Activated T-helper 9 cell treated with anti-CD3 and anti-CD28 coated beads, Interleukin-2, amount 50 U/mL, for 16 hours (primary cell): ENCODE results near the gene GPHN.
"Not testable (repeated sequence)": the region's sequence is repeated elsewhere in the genome, so short reads cannot be mapped to it uniquely, and the experiment has no call there.

Source experiments
- DNase-seq: peaks from one replicate; pipeline ENCODE4 v3.0.0-alpha.2; 2020; ENCODE audit warnings: low read depth

The GPHN gene

DNA sequence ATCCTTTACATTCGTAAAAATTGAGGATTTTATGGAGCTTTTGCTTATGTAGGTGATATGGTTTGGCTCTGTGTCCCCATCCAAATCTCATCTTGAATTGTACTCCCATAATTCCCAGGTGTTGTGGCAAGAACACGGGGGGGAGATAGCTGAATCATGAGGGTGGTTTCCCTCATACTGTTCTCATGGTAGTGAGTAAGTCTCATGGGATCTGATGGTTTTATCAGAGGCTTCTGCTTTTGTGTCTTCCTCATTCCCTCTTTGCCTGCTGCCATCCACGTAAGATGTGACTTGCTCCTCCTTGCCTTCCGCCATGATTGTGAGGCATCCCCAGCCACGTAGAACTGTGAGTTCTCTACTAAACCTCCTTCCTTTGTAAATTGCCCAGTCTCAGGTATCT is 5.1 kb upstream of the GPHN start:
- DNase-seq = not testable (repeated sequence)

DNA sequence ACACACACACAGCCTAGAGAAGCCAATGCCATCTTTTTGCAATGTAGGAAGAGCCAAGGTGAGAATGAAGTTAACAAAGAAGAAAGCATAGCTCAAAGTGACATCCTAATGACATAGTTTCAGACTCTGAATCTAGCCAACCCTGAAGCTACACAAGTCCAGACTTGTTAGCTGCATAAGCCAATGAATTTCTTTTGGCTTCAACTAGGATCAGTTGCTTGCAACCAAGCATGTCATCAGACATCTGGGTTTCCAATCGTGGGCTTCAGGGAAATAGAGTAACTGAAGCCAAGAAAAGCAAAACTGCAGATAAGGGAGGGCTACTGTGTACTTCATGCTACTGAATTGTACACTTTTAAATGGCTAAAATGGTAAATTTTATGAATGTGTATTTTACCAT is 4.4 kb upstream of the GPHN start:
- no peak for DNase-seq

DNA sequence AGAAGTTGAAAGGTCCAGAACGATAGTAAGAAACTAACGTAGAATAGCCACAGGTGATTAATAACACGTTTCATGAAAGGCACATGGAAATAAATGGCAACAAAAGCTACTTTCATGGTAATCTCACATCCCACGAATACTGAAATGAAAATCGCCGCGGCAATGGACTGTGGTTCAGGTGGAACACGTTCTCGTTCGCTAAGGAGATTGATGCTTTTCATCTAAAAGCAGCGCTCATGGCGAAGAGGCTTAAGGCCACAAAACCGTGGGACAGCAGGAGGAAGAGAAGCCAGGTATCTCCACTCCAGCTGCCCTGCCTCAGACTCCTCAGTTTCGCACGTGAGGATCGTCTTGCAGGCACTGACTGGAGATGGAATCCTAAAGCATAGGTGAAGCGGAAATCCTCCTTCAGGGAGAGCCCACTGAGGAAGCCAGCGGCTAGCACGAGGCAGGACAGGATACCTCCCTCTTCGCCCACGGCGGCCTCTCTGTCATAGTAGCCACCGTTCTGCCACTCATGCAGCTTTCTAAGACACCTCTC is 696 bp upstream of the GPHN start:
- peak; percentile 3 for DNase-seq

- peak; percentile 8 for DNase-seq
Measured at GRCh38 chr14:66508547-66508845, 549 bp downstream of the GPHN start.

GRCh38 chr14:66508846-66509621 is 1.1 kb downstream of the GPHN start:
- peak; percentile 34 for DNase-seq

DNA sequence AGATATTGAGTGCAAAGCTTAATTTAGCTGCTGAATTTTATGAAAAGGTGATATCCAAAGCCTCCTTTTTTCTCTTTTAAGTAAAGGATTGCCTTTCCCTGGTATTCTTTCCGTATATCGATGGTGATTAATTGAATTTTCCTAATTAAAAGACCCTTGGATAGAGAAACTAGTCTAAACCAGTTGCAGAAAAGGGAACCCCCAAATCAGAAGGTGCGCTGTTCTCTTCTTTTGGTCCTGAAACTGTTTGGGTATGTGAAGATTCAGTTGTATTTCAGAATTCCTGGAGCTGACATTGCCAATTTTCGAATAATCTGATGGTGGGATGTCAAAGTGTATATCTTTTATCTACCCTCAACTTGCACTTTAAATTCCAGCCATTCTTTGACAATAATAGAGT is 1.9 kb downstream of the GPHN start:
- no peak for DNase-seq

- no peak for DNase-seq
Measured at GRCh38 chr14:66511849-66512248, 3.9 kb downstream of the GPHN start.

GRCh38 chr14:66514213-66514612 is 6.3 kb downstream of the GPHN start:
- no peak for DNase-seq

- no peak for DNase-seq
Measured at GRCh38 chr14:66530526-66530925, 22.6 kb downstream of the GPHN start.

DNA sequence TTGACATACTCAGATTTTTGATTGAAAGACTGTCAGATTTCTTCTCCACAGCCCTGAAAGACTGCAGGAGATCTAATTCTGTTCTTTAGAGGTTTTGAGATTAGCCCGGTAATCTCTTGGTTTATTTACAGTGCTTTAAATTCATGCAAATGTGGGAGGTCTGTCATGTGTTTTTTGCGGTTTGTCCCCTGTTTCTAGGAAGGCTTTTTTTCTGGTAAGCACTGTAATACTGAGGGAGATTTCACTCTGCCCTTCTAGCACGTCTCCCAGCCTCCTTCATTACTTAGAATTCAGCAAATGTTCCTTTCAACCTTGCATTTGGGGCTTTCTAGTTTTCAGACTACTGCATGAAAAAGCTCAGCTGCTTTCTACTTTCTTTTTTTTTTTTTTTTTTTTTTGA is 31.1 kb downstream of the GPHN start:
- DNase-seq = no peak

DNA sequence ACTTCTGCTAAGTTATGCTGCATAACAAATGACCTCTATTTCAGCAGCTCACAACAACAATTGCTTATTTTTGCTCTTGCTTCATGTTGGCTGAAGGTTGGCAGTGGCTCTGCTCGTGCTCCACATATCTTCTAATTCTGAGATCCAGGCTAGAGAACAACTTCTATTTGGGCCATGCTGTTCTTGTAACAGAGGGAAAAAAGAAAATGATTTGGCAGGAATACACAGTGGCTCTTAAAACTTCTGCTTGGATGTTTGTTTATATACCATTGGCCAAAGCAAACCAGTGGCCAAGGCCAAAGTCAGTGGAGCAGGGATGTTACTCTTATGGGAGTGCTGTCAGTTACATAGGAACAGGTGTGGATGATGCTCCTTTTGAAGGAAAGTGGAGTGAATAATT is 32.1 kb downstream of the GPHN start:
- DNase-seq = no peak

DNA sequence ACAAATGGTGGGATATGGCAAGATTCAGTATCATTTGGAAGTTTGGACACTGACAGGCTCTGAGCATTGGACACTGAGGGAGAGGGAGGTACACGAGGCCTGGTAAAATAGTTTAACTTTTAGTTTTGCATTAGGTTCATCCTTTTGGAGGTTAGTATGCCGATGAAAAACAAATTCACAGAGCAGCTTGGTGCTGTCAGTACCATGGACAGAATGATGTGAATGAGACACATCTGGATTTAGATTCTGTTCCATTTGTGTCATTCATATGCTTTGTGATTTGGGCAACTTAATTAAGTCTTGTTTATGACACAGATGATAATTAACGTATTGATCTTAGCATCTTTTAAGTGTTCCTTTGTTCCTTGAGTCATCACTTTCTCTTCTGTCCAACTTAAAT is 33.7 kb downstream of the GPHN start:
- no peak for DNase-seq

GRCh38 chr14:66543996-66544395 is 36.0 kb downstream of the GPHN start:
- no peak for DNase-seq

GRCh38 chr14:66545191-66545590 is 37.2 kb downstream of the GPHN start:
- DNase-seq = not testable (repeated sequence)

DNA sequence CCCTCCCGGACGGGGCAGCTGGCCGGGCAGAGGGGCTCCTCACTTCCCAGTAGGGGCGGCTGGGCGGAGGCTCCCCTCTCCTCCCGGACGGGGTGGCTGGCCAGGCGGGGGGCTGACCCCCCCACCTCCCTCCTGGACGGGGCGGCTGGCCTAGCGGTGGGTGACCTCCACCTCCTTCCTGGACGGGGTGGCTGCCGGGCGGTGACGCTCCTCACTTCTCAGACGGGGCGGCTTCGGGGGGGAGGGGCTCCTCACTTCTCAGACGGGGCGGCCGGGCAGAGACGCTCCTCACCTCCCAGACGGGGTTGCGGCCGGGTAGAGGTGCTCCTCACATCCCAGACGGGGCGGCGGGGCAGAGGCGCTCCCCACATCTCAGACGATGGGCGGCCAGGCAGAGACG is 37.8 kb downstream of the GPHN start:
- not testable (repeated sequence) for DNase-seq

GRCh38 chr14:66563731-66564130 is 55.8 kb downstream of the GPHN start:
- no peak for DNase-seq

DNA sequence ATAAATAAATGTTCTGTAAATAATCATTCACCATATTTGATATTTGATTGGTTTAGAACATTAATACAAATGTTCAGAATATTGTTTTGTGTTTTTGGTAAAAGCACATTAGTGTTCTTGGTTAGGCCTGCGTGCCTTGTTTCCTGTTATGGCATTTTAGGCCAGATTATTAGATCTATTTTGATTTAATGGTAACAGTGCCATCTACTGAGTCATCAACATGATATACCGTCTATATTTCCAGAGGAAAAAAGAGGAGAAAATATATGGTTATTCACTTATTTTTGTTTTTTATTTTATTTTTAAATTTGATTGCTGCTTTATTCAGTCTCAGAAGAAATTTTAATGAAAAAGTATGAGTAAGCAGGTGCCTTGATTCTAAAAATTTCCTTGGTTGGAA is 60.3 kb downstream of the GPHN start:
- no peak for DNase-seq

DNA sequence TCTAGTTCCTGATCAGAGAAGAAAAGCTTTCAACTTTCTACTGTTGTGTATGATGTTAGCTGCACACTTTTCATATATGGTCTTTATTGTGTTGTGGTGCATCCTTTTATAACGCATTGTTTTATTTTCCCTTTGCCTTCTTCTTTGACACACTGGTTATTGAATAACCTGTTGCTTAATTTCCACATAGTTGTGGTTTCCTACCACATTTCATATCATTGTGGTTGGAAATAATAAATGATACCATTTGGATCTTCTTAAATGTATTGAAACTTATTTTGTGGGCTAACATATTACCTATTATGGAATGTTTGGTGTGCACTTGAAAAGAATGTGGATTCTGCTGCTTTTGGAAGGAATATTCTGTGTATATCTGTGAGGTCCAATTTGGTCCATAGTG is 64.9 kb downstream of the GPHN start:
- no peak for DNase-seq

GRCh38 chr14:66575014-66575413 is 67.1 kb downstream of the GPHN start:
- no peak for DNase-seq

- no peak for DNase-seq
Measured at GRCh38 chr14:66575939-66576338, 68.0 kb downstream of the GPHN start.

- not testable (repeated sequence) for DNase-seq
Measured at GRCh38 chr14:66587753-66588152, 79.8 kb downstream of the GPHN start.

DNA sequence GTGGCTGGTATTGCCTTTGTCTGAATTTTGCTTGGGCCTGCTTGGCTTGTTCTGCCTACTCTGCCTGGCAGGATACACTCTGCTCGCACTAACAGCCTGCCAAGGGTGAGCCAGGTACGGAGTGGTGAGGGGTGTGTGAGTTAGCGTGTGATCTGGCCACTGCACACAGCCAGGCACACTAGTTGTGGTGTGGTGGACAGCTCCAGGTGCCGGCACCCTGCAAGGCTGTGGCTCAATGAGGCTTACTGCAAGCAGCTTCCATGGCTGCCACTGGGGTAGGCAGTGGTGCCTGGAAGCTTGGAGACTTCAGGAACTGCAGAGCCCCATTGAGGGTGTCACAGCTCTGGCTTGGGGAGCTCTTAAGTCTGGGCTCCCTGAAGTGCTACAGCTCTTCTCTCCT is 87.4 kb downstream of the GPHN start:
- no peak for DNase-seq

GRCh38 chr14:66596241-66596985 is 88.5 kb downstream of the GPHN start:
- DNase-seq = no peak

DNA sequence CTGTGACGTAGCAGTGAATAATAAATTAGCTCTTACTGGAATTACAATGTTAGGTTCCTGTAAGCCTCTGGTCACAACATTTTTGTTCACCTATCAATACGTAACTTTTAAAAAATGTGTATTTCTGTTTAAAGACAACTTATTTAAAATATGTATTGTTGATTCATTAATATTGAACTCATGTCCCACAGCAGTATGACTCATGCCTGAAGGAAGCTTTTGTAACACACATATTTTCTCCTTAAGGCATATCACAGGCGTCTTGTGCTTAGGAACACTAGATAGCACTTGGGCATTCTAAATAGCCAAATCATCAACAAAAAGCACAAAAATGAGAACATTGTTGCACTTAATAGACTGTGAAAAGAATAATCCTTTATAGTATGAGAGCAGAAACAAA is 92.5 kb downstream of the GPHN start:
- no peak for DNase-seq
